K562 (cell line): ENCODE measurements around the gene CEACAM20. TPM values are rescaled to one million over a fixed set of nuclear protein-coding genes. Genes with fewer than 3 reads are reported as not detected.

ENCODE experiments used
- ATAC-seq: fragments of 200-7000 bp; cut with Tn5 transposase; 3 replicates; pipeline ENCODE4 v1.9.1; 2020; ENCODE audit warnings: moderate library complexity
- BruUV-seq: library from RNA; stranded (reverse); fragments of 400-500 nt; replicated peaks from 2 replicates; lab custom pipeline; 2021; lab: Mats Ljungman, UMichigan
- CTCF ChIA-PET: fragments of 300-600 bp; formaldehyde crosslinking; extraction: SDS; loops from one replicate; lab custom pipeline; 2021; ENCODE audit warnings: low intra/inter-chr PET ratio; lab: Yijun Ruan, JAX
- POLR2A ChIA-PET: fragments of 300-600, 350-650 bp; sonication (Branson Sonifier 250); formaldehyde crosslinking; extraction: SDS; loops from one replicate; lab custom pipeline; 2021; ENCODE audit warnings: antibody characterized with exemption, inconsistent platforms; lab: Yijun Ruan, JAX
- DNase-seq, 4 experiments: peaks; one replicate each; pipeline versions ENCODE4 v3.0.0 to v3.0.0-alpha.2; 2011 to 2018; ENCODE audit warnings: low spot score in 3 of 4, mixed read lengths in 3 of 4; ENCODE audit errors: extremely low read depth in 1 of 4
- FAIRE-seq: peaks from 2 replicates; lab custom pipeline; 2011; peaks lifted over from hg19 to GRCh38; lab: Jason Lieb, UNC
- H2AFZ ChIP-seq: 2 replicates; pipeline ENCODE4 v1.6.0; 2011; ENCODE audit warnings: low read depth, low read length, control low read depth, inconsistent platforms
- H3K27ac ChIP-seq: fragments of 200-600 bp; 3 replicates; pipeline ENCODE4 v1.8.0; 2011; ENCODE audit warnings: low read depth, mild to moderate bottlenecking, control low read depth, inconsistent platforms, low read length, moderate library complexity, mixed read lengths; ENCODE audit errors: extremely low read depth
- H3K27me3 ChIP-seq, 2 experiments: fragments of 300-600 bp in 1 of 2; 2 replicates in 1 of 2; 3 replicates in 1 of 2; pipeline versions ENCODE4 v1.6.0 to v1.8.0; 2011; ENCODE audit warnings: inconsistent platforms in 2 of 2, low read length in 2 of 2, mild to moderate bottlenecking in 1 of 2, mixed read lengths in 1 of 2, moderate library complexity in 1 of 2; ENCODE audit not compliant: control insufficient read depth in 2 of 2, insufficient read depth in 2 of 2
- H3K36me3 ChIP-seq: fragments of 300-600 bp; 3 replicates; pipeline ENCODE4 v1.8.0; 2011; ENCODE audit warnings: mild to moderate bottlenecking, low read length, inconsistent platforms; ENCODE audit not compliant: control insufficient read depth, insufficient read depth
- H3K4me1 ChIP-seq, 2 experiments: fragments of 200-600 bp in 1 of 2; replicated peaks in 1 of 2; 2 replicates in 1 of 2; 3 replicates in 1 of 2; pipeline versions ENCODE4 v1.5.1 to v1.8.0; 2011; ENCODE audit warnings: inconsistent platforms in 2 of 2, low read length in 2 of 2, mild to moderate bottlenecking in 1 of 2, mixed read lengths in 1 of 2, moderate library complexity in 1 of 2; ENCODE audit not compliant: control insufficient read depth in 2 of 2, insufficient read depth in 2 of 2
- H3K4me2 ChIP-seq: 2 replicates; pipeline ENCODE4 v1.6.1; 2011; ENCODE audit warnings: low read length, control low read depth, inconsistent platforms, mixed read lengths; ENCODE audit not compliant: insufficient read depth
- H3K4me3 ChIP-seq: fragments of 200-600 bp; sonication (generic), shearing (Covaris generic); 2 replicates; pipeline ENCODE4 v1.5.1; 2016; ENCODE audit warnings: control low read depth, inconsistent platforms
- H3K79me2 ChIP-seq: fragments of 200-600 bp; 3 replicates; pipeline ENCODE4 v1.8.0; 2011; ENCODE audit warnings: low read length, inconsistent platforms; ENCODE audit not compliant: control insufficient read depth, insufficient read depth
- H3K9ac ChIP-seq, 2 experiments: 2 replicates each; pipeline versions ENCODE4 v1.6.0 to v1.6.1; 2011; ENCODE audit warnings: low read depth in 2 of 2, low read length in 2 of 2, control low read depth in 1 of 2, inconsistent platforms in 1 of 2, mild to moderate bottlenecking in 1 of 2, mixed read lengths in 1 of 2; ENCODE audit not compliant: insufficient read depth in 1 of 2
- H3K9me1 ChIP-seq: one replicate; pipeline ENCODE4 v1.6.0; 2011; ENCODE audit warnings: inconsistent platforms, mild to moderate bottlenecking, low read length, moderate library complexity; ENCODE audit not compliant: control insufficient read depth, insufficient read depth
- H3K9me3 ChIP-seq: replicated peaks from 2 replicates; pipeline ENCODE4 v1.5.1; 2011; ENCODE audit warnings: low read depth, low read length, inconsistent platforms; ENCODE audit not compliant: control insufficient read depth, insufficient read depth
- H4K20me1 ChIP-seq: replicated peaks from 2 replicates; pipeline ENCODE4 v1.6.1; 2011; ENCODE audit warnings: low read length, inconsistent platforms, mixed read lengths; ENCODE audit not compliant: control insufficient read depth, insufficient read depth
- ELF4 ChIP-seq: fragments of 450-650 bp; formaldehyde crosslinking; IDR thresholded peaks from 2 replicates; pipeline ENCODE4 v1.4.0; 2022; ENCODE audit warnings: missing genetic modification characterization
- MYC ChIP-seq, 2 experiments: fragments of 250-450 bp in 1 of 2; sonication (Bioruptor Pico) in 1 of 2; IDR thresholded peaks; 2 replicates each; pipeline versions ENCODE4 v1.5.1 to v1.6.1; 2012 to 2021; ENCODE audit warnings: low read depth in 2 of 2, borderline replicate concordance in 1 of 2, improper control_type of control experiment in 1 of 2, low read length in 1 of 2, mild to moderate bottlenecking in 1 of 2, moderate library complexity in 1 of 2
- NKRF ChIP-seq: fragments of 450-650 bp; IDR thresholded peaks from 2 replicates; pipeline ENCODE4 v1.6.1; 2016; ENCODE audit warnings: borderline replicate concordance
- PML ChIP-seq: IDR thresholded peaks from 2 replicates; pipeline ENCODE4 v1.6.1; 2012; ENCODE audit warnings: low read length, inconsistent platforms
- PTRF ChIP-seq: fragments of 450-650 bp; IDR thresholded peaks from 2 replicates; pipeline ENCODE4 v1.6.1; 2016; ENCODE audit warnings: mild to moderate bottlenecking, missing genetic modification characterization, missing compliant biosample characterization
- SMARCA5 ChIP-seq: fragments of 450-650 bp; IDR thresholded peaks from 2 replicates; pipeline ENCODE4 v1.6.1; 2016
- ZNF444 ChIP-seq: fragments of 250-450 bp; sonication (Bioruptor Pico); IDR thresholded peaks from 2 replicates; pipeline ENCODE4 v1.4.0; 2020; ENCODE audit warnings: mild to moderate bottlenecking, moderate library complexity
- whole genome bisulfite sequencing: fragments of 100-300 bp; shearing (Covaris generic); methylation state at CpG from one replicate; pipeline ENCODE4 v1.1.6; 2016; ENCODE audit warnings: low coverage, mixed read lengths; ENCODE audit not compliant: insufficient coverage; ENCODE audit errors: missing lambda C conversion rate; 5-methylcytosine and 5-hydroxymethylcytosine counted together
- in situ Hi-C: fragments of 300-500 bp; cut with MboI; formaldehyde crosslinking; loops from 4 replicates; pipeline ENCODE4 v1.15.0; 2018; ENCODE audit warnings: inconsistent platforms, mixed read lengths
- intact Hi-C: fragments of 100-400 bp; cut with micrococcal nuclease; formaldehyde crosslinking; loops from 2 replicates; pipeline ENCODE4 v1.14.2; 2022
- polyA plus RNA-seq, 8 experiments: library from polyadenylated mRNA; depleted of rRNA in 4 of 8; stranded (reverse) in 5 of 8; unstranded in 3 of 8; fragments of >200 nt; fragmentation: Nextera tagmentation in 2 of 8; fragmentation: Illumina TruSeq in 1 of 8; extraction: Ambion mirVana in 2 of 8; extraction: Trizol in 1 of 8; gene quantifications; 2 replicates each; pipeline versions ENCODE4 v1.2.1 to v1.2.3, GENCODE V29; 2011 to 2014; ENCODE audit warnings: inconsistent platforms in 1 of 8, missing spikeins in 1 of 8
- total RNA-seq, 7 experiments: library from RNA; depleted of rRNA in 6 of 7; stranded (reverse); fragments of >200 nt in 6 of 7; fragmentation: Illumina TruSeq in 2 of 7; extraction: Trizol in 2 of 7; gene quantifications; 2 replicates each; pipeline versions ENCODE4 v1.2.1 to v1.2.3, GENCODE V29; 2011 to 2021; ENCODE audit warnings: low replicate concordance in 1 of 7
- TF ChIP-seq, protein P1 (sequence below), 2 experiments: IDR thresholded peaks in 1 of 2; conservative IDR thresholded peaks in 1 of 2; 2 replicates each; pipeline ENCODE4 v1.6.1; 2016; ENCODE audit warnings: low read depth in 2 of 2, mild to moderate bottlenecking in 1 of 2, missing compliant biosample characterization in 1 of 2, missing genetic modification characterization in 1 of 2, moderate library complexity in 1 of 2

Gene CEACAM20
- total and polyA plus RNA-seq, 9 of the 15 experiments (the other 6 are each of a cell fraction or from before 2014, with no cell fraction given), result not detected

GRCh38 chr19:44551850-44552249 is 22.4 kb upstream of the CEACAM20 start:
- no peak for DNase-seq
- no peaks in the 10 kb centered on the region for H3K36me3 ChIP-seq
- in situ Hi-C loops (no loop called here), intact Hi-C loops (loop anchor here (1.0 kb wide), 1 partner anchor 15 kb away; no protein-coding TSS in a partner anchor)
- ChIA-PET POLR2A (no interaction called here), CTCF (interaction anchor here (0.6 kb wide), 1 partner anchor 541 kb away, joined by 3 read pairs; the partner anchor contains the start of gene PPP1R37)
- no peak overlapping the region for H2AFZ ChIP-seq
- H3K9ac ChIP-seq, result no peak overlapping the region
- H3K9me1 ChIP-seq, result no peaks in the 10 kb centered on the region
- TF ChIP-seq SMARCA5 (no peak), PTRF (tag) (no peak), ZNF444 (CRISPR knock-in tag) (no peak), PML (no peak), NKRF (no peak), MYC (IDR thresholded peaks at IDR 0.05; ENCODE audit: low read depth, low read length) (no peak), MYC (CRISPR knock-in tag; IDR thresholded peaks at IDR 0.05; ENCODE audit: borderline replicate concordance, low read depth) (no peak), ELF4 (no peak)
- TF ChIP-seq, protein P1, sequence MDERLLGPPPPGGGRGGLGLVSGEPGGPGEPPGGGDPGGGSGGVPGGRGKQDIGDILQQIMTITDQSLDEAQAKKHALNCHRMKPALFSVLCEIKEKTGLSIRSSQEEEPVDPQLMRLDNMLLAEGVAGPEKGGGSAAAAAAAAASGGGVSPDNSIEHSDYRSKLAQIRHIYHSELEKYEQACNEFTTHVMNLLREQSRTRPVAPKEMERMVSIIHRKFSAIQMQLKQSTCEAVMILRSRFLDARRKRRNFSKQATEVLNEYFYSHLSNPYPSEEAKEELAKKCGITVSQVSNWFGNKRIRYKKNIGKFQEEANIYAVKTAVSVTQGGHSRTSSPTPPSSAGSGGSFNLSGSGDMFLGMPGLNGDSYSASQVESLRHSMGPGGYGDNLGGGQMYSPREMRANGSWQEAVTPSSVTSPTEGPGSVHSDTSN (CRISPR knock-in tag; IDR thresholded peaks at IDR 0.05; ENCODE audit: low read depth), result no peak
- TF ChIP-seq, protein P1 (tag; conservative IDR thresholded peaks at IDR 0.05; ENCODE audit: low read depth), result no peak
- no peak for ATAC-seq
- H3K79me2 ChIP-seq, result no peaks in the 10 kb centered on the region
- no peaks in the 10 kb centered on the region for H3K27me3 ChIP-seq
- peaks cover 9 to 15% of the 10 kb centered on the region in 2 experiments; a peak in 4 of 5 replicates for H3K4me1 ChIP-seq
- no peak overlapping the region for H3K4me2 ChIP-seq
- no peaks in the 10 kb centered on the region for H3K9me3 ChIP-seq
- no peak overlapping the region for H3K4me3 ChIP-seq
- no peak overlapping the region for H3K27ac ChIP-seq
- 79% methylated on average over 5 of the region's 5 CpGs for WGBS
- BruUV-seq, result no TSS peak
- no peaks in the 10 kb centered on the region for H4K20me1 ChIP-seq
- no peak for FAIRE-seq
